ENCODE data around the gene KIAA1671. TPM values are rescaled to one million over a fixed set of nuclear protein-coding genes. Genes with fewer than 3 reads are reported as not detected.

KIAA1671 gene
- polyA plus RNA-seq, 3 donors: not detected

GRCh38 chr22:25024895-25025294 is 72.4 kb downstream of the KIAA1671 start:
- Histone ChIP-seq H3K4me3 (replicated peaks in 1 of 3; ENCODE audit: low read depth in 2 of 3, low read length in 3 of 3) (no peak overlapping the region), H3K36me3 (replicated peaks in 1 of 2; ENCODE audit: control insufficient read depth in 1 of 2, insufficient read depth in 2 of 2, low read length in 2 of 2) (no peaks in the 10 kb centered on the region), H3K27me3 (ENCODE audit: control insufficient read depth in 2 of 2, insufficient read depth in 2 of 2, low read length in 2 of 2) (no peaks in the 10 kb centered on the region), H3K79me2 (ENCODE audit: insufficient read depth, low read length) (no peaks in the 10 kb centered on the region), H4K20me1 (ENCODE audit: insufficient read depth, low read length) (no peaks in the 10 kb centered on the region), H3K4me2 (replicated peaks; ENCODE audit: extremely low read depth, low read length, poor library complexity, severe bottlenecking) (no peak overlapping the region), H2AFZ (ENCODE audit: insufficient read depth, low read depth, low read length, poor library complexity, severe bottlenecking) (no peak overlapping the region), H3K4me1 (ENCODE audit: control insufficient read depth in 1 of 2, insufficient read depth in 2 of 2, low read length in 2 of 2) (no peaks in the 10 kb centered on the region), H3K9me3 (replicated peaks in 1 of 2; ENCODE audit: control insufficient read depth in 1 of 2, insufficient read depth in 1 of 2, low read length in 2 of 2) (no peaks in the 10 kb centered on the region), H3K27ac (ENCODE audit: low read depth in 1 of 2, low read length in 2 of 2) (no peak overlapping the region), H3K9ac (ENCODE audit: insufficient read depth, low read length, poor library complexity, severe bottlenecking) (no peak overlapping the region)
- no peak for DNase-seq
- Mint-ChIP-seq H3K4me3 (no peak overlapping the region), H3K9me3 (no peaks in the 10 kb centered on the region), H3K27ac (no peak overlapping the region), H3K36me3 (no peaks in the 10 kb centered on the region), H3K4me1 (peaks cover 2% of the 10 kb centered on the region), H3K27me3 (ENCODE audit: low read depth in 3 of 3) (peaks cover 1 to 10% (median 4%) of the 10 kb centered on the region in 3 donors)
- no peak for TF ChIP-seq CTCF (IDR thresholded peaks at IDR 0.05)
- intact Hi-C loops (cut with micrococcal nuclease): no loop called here
- 100% methylated on average over 2 of the region's 3 CpGs for WGBS (ENCODE audit: insufficient coverage)

DNA sequence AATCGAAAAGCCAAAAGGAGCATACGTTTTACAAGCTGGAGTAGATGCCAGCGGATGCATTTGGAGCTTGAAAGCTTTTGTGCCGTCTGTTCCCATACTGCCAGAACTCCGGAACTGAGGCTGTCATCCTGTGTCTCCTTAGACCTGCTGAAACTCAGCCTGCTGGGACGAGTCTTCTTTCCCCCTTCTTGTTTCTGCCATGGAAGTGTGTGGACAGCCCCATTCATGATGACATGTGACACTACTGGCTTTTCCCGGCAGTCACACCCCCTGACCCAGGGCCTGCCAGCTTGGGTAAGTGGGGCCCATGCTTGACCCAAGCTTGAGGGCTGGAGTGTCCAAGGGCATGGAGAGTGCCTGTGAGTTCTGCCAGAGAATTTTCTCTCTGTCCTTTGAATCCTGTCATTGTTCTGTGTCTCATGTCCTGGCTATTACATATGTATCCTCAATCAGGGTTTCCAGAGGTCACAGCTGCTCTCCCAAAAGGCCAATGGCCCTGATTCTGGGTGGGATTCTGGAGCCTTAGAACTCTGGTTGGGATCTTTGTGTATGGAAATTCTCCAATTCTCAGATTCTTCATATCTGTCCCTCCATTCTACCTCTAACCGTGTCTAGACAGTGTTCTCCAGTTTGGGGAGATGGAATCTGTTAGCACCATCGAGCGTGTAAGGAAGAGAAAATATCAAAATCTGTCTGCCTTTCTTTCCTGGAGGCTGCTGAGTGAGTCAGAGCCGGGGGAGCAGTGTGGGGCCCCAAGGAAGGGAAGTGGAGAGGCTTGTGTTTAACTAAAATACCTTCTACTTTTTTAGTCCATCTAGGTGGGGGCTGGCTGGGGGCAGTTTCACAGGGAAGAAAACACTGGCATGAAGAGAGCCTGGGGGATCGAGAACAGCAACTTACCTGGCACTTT is 73.2 kb downstream of the KIAA1671 start:
- H3K9ac ChIP-seq (ENCODE audit: insufficient read depth, low read length, poor library complexity, severe bottlenecking): no peak overlapping the region
- no peak for TF ChIP-seq CTCF (IDR thresholded peaks at IDR 0.05)
- no peaks in the 10 kb centered on the region for H3K9me3 Mint-ChIP-seq
- no peak overlapping the region for H3K4me3 Mint-ChIP-seq
- H3K27me3 ChIP-seq (ENCODE audit: control insufficient read depth in 2 of 2, insufficient read depth in 2 of 2, low read length in 2 of 2): no peaks in the 10 kb centered on the region
- no peak overlapping the region for H2AFZ ChIP-seq (ENCODE audit: insufficient read depth, low read depth, low read length, poor library complexity, severe bottlenecking)
- no peaks in the 10 kb centered on the region for H3K9me3 ChIP-seq (replicated peaks in 1 of 2; ENCODE audit: control insufficient read depth in 1 of 2, insufficient read depth in 1 of 2, low read length in 2 of 2)
- no peaks in the 10 kb centered on the region for H3K79me2 ChIP-seq (ENCODE audit: insufficient read depth, low read length)
- no peak overlapping the region for H3K27ac ChIP-seq (ENCODE audit: low read depth in 1 of 2, low read length in 2 of 2)
- no peaks in the 10 kb centered on the region for H3K36me3 ChIP-seq (replicated peaks in 1 of 2; ENCODE audit: control insufficient read depth in 1 of 2, insufficient read depth in 2 of 2, low read length in 2 of 2)
- H3K4me2 ChIP-seq (replicated peaks; ENCODE audit: extremely low read depth, low read length, poor library complexity, severe bottlenecking): no peak overlapping the region
- H4K20me1 ChIP-seq (ENCODE audit: insufficient read depth, low read length): no peaks in the 10 kb centered on the region
- H3K4me1 ChIP-seq (ENCODE audit: control insufficient read depth in 1 of 2, insufficient read depth in 2 of 2, low read length in 2 of 2): no peaks in the 10 kb centered on the region
- H3K27ac Mint-ChIP-seq: no peak overlapping the region
- 93% methylated on average over 6 of the region's 12 CpGs for WGBS (ENCODE audit: insufficient coverage)
- H3K4me3 ChIP-seq (replicated peaks in 1 of 3; ENCODE audit: low read depth in 2 of 3, low read length in 3 of 3): no peak overlapping the region
- DNase-seq: no peak
- H3K36me3 Mint-ChIP-seq: no peaks in the 10 kb centered on the region
- intact Hi-C loops (cut with micrococcal nuclease): no loop called here
- H3K4me1 Mint-ChIP-seq: peaks cover 2% of the 10 kb centered on the region
- peaks cover 1 to 9% (median 4%) of the 10 kb centered on the region in 3 donors for H3K27me3 Mint-ChIP-seq (ENCODE audit: low read depth in 3 of 3)

Data from CD14-positive monocyte (primary cell).